NOMO-1 treated with dmso at 0.1 percent for 144 hours (cell line): ENCODE results near the gene SHISA6.

Experiments
- DNase-seq: peaks from one replicate; lab custom pipeline; 2025; ENCODE audit not compliant: unreplicated experiment; lab: John Stamatoyannopoulos, UW

The SHISA6 gene

DNA sequence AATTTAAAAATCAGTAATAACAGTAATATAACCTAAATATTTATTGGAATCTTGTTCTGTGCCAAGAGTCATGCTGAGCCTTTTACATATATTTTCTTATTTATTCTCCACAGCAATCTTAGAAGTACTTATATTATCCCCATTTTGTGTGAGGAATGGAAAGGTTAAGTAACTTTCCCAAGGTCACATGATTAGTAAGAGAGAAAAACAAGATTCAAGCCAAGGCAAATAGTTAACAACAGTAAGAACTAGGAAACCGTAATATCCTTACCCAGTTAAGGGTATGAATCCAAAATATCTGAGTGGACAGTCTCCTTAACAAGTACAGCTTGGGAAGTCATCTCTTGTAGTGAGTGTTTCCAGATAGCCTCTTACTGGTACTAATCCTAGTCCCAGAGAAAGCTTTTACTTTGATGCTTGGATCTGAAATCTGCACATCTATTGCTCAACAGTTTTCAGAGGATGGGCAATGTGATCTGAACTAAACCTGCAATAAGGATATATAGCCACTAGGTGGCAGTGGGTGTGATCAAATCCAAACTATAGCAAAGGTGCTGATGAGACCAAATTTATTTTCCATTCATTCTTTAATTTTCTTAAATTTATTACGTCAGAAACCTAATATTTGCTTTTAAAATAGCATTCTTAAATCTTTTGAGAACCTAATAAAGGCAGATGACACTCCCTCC, 23.3 kb downstream of the SHISA6 start:
- DNase-seq, result no peak

DNA sequence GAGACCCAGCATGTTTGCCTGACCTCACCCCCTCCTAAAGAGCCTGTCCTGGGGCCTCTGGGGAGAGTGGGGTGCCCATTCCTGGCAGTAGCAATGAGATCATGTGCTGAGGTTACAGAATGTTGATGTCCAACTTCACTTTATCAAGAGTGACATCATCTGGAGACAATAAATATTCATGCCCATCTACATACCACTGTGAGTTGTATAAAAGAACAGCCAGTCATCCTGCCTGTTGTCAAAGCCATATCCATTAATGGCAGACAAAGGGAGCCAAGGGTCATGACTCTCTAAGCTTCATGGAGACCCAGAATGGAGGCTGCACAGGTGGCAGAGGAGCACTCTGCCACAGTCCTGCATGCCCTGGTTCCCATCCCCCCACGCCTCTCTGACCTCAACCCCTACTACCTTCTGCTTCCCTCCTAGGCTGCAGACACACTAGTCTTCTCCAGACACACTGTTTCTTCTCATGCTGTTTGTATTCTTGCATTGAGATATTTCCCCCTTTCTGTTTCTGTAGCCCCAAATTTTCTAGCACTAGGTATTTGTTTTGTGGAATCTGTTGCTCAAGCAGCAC, 27.1 kb downstream of the SHISA6 start:
- no peak for DNase-seq

DNA sequence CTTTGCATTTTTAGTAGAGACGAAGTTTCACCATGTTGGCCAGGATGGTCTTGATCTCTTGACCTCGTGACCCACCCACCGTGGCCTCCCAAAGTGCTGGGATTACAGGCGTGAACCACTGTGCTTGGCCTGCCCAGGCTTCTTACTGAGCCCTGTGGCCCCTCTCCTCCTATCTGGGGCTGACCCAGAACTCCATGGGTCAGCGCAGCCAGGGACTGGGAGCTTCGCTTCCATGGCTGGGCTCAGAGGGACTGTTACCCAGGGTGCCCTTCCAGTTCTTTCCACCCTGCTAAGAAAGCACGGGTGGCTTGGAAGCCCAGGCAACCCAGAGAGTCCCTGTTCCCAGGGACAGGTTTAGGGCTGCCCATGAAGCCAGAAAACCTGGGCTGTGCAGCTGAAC, 28.2 kb downstream of the SHISA6 start:
- DNase-seq, result no peak

DNA sequence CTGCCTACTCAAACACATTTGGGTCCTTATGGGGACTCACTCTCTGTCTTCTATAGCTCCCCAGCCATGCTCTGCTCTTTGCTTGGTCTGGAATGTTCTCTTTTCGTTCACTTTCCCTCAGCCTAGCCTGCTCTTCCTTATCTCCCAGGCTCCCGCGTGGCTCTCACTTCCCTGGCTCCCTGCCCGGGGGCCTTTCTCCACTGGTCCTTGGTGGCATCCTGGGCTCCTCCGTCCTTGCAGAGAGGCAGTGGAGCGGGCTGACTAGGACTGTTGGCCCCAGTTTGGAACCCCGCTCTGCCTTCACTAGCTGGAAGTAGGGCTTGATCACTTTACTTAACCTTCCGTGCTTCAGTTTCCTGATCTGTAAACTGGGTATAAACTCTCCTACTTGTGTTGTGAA, 31.2 kb downstream of the SHISA6 start:
- DNase-seq, result no peak

DNA sequence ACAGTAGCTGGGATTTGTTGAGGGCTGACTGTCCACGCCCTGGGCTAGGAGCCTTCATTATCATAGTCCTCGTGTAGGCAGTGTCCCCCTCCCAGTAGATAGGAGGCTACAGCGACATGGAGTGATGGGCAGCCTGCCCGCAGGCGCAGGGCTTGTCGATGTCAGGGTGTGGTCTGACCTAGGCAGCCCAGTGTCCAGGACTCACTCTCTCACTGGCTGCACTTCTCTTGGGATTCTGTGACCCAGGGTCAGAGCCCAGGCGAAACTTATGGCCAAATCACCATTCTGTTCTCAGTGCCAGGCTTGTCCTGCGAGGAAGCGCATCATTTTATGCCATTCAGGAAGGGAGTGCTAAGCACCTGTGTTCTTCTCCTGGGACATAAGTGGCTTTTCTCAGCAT, 32.6 kb downstream of the SHISA6 start:
- DNase-seq, result no peak

DNA sequence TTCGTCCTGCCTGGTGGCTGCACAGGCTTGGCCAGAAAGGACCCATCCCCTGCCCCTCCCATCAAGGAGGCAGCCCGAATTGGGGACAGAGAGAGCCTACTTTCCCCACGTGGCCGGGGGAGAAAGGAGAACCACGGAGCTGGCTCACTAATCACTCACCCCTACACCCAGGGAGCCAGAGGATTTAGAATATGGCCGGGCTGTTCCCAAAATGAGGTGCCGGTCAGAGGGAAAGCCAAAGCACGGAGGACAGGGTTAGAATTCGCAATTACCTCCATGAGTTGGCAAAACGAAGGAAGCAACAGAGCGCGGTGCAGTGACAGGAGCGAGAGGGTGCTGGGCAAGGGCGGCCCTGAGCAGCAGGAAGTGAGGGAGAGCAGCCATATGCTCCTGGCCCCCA, 33.1 kb downstream of the SHISA6 start:
- no peak for DNase-seq

DNA sequence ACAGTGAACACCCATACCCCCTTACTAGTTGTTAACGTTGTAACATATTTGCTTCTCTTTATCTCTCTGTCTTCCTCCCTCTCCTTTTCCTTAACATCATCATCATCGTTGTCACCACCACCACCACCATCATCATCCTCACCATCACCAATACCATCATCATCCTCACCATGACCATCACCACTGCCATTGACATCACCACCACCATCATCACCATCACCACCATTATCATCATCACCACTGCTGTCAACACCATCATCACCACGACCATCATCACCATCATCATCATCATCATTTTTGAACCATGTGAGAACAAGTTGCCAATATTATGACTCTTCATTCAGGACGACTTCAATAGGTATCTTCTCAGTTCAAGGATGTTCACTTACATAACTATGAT, 35.5 kb downstream of the SHISA6 start:
- DNase-seq, result no peak

DNA sequence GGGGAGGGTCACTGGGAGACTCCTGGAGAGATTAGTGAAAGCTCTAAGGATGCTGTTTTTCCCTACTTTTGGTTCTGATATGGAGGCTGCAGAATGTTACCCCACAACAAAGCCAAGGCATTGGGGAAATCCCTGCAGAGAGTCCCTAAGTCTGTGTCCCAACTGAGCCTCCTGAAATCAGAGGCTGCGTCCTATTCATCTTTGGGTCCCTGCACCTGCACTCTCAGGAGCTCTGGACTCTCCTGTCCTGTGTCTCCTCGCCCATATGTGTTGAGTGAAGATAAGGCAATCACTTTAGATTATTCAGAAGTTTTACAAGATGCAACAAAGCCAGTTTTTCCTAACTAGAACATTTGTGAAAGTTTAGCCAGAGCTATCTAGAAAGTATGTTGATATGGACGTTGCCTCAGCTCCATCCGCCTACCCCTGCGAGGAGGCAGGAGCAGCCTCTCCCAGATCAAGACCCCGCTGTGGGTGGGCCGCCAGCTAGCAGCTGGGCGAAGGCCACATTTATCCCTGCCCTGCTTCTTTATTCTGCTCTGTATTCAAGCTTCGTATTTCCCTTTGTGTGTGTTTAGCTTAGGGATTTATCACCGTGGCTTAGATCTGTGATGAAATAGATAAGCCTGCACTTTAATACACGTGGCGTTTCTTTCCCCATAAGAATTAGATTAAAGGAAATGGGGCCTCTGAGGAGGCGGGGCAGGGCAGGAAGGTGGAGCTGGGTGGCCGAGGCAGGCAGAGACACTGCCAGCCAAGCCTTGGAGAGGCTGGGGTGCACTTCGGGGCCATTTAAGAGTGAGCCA, 37.4 kb downstream of the SHISA6 start:
- DNase-seq, result no peak

DNA sequence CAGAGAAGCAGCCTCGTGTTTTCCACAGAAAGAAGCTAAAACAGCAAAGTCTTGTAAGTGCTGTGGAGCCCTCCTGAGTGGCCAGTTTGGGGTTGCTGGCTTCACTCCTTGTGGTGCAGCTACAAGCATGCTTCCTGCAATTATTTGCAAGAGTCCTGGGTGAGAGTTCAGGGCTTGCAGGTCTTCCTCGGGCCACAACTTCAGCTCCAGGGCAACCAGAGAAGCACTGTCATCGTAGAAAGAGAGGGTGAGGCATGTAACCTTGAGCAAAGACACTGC, 37.9 kb downstream of the SHISA6 start:
- DNase-seq, result no peak

DNA sequence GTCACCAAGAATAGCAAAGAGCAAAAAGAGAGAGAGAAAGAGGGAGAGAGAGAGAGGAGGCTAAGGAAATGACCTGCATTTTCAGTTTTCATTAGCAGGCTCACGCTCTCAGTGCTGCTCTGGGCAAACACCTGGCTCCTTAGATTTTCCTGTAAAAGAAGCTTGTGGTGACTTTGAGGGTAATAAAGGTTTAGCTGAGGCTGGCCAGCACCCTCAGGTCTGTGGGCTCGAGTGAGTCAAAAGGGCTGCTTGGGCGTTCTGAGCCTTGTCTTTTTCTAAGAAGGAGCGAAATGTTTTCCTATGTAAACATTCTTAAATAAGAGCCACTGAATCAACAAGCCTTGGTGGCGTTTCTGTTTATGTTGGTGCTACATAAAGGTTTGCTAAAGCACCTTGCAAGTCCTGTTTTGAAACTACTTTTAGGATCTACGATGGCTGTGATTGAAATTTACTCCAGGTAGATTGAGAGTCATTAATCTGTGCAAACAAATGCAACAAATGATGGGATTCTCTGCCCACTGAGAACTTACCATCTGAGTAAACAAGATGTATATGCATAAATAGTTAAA, 38.8 kb downstream of the SHISA6 start:
- no peak for DNase-seq

DNA sequence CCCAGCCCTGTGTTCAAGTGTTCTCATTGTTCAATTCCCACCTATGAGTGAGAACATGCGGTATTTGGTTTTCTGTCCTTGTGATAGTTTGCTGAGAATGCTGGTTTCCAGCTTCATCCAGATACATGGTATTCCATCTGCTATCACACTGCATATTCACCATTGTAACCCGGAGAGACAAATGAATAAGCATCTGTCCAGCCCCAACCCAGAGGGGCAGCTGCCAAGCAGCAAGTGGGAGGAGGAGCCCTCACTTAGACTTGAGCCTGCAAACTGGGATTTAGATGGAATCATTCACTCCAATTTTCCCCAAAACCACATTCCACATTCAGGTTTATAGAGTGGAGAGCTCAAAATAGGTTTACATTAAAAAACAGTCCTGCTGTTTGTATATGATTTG, 41.6 kb downstream of the SHISA6 start:
- DNase-seq, result no peak

DNA sequence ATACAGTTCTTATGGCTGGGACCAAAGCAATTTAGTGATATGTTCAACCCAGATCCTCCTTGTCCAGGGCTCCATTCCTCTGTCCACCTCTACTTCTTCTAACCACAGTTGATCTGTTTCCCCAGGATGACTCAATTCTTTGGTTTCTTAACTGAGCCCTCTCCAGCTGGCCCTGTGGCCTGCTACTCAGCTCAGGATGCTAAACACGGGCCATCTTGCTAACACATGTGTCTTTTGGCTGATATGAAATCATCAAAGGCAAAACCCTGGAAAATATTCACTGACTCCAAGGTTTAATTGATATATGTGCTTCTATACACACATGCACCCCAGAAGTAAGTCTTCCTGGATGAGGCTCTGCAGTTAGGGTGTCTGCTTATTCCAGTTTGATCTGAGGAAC, 43.8 kb downstream of the SHISA6 start:
- DNase-seq, result no peak

DNA sequence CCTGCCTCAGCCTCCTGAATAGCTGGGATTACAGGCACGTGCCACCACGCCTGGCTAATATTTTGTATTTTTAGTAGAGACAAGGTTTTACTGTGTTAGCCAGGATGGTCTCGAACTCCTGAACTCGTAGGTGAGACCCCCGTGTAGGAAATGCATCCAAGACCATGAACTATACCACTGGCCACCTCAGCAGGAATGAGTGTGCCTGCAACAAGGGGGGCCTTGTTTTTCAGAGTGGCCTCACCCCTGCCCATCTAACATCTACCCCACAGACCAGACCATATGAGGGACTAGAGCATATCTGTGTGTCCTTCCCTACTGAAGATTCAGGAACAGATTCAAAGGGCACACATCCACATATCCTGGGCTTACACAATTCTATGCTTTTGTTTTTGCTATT, 44.9 kb downstream of the SHISA6 start:
- no peak for DNase-seq

DNA sequence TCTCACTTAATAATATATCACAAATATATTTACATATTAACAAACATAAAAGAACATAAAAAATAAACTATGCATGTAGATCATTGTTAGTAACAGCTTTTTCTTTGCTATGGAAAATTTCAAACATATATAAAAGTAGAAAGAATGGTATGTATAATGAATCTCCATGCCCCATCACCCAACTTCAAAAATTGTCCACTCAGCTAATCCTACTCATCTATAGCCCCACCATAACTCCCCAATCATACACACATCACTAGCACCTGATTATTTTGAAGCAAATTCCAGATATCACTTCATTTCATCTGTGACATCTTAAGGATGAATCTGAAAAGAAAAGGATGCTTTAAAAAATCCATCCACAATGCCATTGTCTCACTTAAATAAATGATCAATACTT, 46.8 kb downstream of the SHISA6 start:
- DNase-seq, result no peak

DNA sequence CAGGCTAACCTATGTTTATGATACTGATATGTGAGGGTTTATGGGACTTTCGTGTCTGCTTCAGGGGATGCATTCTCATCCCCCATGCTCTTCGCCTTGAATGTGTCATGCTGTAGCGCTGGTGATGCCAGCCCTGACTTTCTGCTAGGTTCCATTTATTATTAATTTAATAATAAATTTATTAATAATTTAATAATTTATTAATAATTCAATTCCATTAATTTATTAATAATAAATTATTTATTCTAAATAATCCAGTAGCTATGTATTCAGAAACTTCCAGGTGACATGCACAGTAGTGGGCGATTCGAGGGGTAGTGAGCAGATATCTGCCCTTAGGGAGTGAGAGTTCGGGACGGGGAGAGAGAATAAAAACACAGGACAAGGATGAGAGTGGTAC, 49.8 kb downstream of the SHISA6 start:
- DNase-seq, result no peak

DNA sequence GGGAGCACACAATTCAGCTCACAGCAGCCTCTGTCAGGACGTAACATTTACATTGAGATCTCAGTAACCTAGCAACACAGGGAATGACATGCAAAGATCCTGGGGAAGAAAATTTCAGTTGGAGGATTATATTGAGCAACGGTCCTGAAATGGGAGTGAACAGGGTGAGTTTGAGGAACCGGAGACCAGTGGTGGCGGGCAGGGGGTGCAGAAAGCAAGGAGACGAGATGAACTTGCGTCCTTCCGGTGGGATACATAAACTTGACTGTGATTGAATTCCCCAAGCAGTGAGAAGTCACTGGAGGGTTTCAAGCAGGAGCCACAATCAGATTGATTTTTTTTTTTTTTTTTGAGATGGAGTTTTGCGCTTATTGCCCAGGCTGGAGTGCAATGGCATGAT, 51.5 kb downstream of the SHISA6 start:
- no peak for DNase-seq

DNA sequence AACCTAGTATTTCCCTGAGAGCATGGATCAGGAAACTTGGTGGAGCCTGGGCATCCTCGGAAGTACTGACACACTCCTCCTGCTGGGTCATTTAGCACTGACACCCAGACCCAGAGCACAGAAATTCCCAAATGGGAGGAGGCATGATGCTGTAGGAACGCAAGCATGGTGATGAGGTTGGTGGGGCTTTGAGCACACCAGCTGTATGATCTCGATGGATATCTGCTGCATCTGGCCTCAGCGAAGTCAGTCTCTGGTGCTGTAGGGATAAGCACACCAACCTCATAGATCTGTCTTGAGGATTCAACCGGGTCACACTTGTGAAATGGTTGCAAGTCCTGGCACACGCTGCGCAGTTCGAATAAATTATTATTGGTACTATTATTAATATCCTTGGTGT, 52.5 kb downstream of the SHISA6 start:
- no peak for DNase-seq

DNA sequence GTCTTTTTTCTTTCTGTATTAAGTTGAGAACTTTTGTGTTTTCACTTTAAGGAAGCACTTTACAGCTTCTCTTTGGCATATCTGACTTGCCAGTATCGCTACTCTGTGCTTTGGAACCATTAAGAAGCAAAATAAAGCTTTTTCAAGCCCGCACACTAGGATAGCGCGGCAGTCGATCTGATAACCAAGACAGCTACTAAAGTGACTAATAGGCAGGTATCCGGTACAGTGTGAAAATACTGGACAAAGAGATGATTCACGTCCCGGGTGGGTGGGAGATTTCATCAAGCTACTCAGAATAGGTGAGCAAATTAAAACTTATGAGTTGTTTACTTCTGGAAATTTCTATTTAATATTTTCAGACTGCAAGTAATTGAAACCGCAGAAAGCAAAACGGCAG, 53.8 kb downstream of the SHISA6 start:
- DNase-seq, result no peak

DNA sequence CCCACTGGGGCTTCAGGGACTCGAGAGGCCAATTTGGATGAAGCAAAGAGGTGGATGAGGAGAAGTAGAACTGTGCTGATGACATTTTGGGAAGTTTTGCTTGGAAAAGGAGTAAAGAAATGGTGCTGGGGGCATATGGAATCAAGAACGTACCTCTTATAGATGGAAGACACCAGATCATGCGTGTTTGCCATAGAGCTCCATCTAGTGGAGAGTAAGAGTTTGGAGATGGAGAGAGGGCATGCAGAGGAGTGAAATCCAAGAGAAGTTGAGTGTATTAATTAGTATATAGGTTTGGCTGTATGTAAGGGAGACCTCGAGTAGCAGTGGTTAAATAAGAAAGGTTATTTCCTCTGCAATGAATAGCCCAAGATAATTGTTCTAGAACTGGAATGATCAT, 56.0 kb downstream of the SHISA6 start:
- no peak for DNase-seq

DNA sequence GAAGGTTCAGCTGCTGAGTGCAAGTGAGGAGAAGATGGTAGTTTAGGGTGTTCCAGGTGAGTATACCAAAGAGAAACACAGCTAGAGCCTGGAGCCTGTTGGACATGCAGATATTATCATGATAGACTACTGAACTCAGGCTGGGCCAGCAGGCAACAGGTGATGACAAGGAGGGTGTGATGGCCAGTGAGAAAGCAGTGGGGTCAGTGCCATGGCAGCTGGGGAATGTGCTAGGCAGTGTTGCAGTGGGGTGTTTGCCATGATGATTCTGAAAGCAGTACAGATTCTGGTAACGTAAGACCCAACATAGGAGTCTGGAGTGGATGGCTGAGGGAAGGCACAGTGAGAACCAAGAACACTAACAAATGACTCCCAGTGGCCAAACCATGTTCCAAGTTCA, 57.4 kb downstream of the SHISA6 start:
- DNase-seq, result no peak

DNA sequence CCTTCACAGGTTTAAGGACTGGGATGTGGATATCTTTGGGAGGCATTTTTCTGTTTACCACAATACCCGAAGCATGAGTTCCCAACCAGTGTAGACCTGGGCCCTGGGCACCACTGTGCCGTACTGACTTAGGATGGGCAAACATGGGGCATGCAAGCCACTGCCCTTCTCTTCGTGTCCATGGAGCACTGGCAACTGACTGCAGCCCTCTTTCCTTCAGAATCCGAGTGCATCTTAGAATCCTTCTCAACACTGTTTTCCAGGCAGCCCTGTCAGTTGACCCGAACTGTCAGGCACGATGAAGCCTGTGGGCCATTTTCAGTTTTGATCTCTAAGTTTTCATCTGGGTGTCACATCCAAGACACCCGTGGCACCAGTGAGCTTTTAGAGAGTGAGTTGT, 59.2 kb downstream of the SHISA6 start:
- DNase-seq, result no peak

DNA sequence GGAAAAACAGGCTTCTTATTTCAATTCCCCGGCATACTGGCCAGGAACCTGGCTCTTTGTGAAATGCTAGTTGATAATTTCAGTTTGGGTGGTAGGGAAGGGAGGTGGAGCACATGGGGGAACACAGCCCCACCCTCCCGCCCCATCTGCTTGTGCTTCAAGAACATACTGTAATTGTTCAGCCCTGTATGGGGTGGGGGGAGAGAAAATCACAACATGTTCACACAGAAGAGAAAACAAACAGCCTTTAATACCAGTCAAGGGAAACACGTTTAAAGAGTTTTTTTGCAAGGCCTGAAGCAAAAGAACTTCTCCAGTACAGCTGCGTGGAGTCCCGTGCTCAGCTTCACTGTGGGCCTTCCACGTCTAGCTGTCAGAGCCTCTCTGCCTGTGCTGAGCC, 59.7 kb downstream of the SHISA6 start:
- no peak for DNase-seq
